Testis (tissue), 2 donors: Measurements from ENCODE around the gene SEPTIN14.

Experiments
- CTCF ChIP-seq, 3 experiments: fragments of 450-650 bp in 2 of 3; fragments of 200-600 bp in 1 of 3; sonication (generic) in 1 of 3; IDR thresholded peaks; one replicate each; pipeline ENCODE4 v1.5.1; 2016 to 2019; ENCODE audit warnings: antibody characterized with exemption in 3 of 3, mild to moderate bottlenecking in 2 of 3, moderate library complexity in 1 of 3
- POLR2A ChIP-seq: fragments of 450-650 bp; IDR thresholded peaks from one replicate; pipeline ENCODE4 v1.6.1; 2017; ENCODE audit warnings: antibody characterized with exemption, mild to moderate bottlenecking, moderate library complexity

- TF ChIP-seq CTCF (IDR thresholded peaks at IDR 0.05) (no peak), POLR2A (no peak)
Observed at GRCh38 chr7:55775051-55775420, 87.5 kb downstream of the SEPTIN14 start.
